Heart left ventricle (tissue), 13 donors: ENCODE data around the gene CRISPLD2.

Source experiments
- POLR2A ChIP-seq, 2 donors: fragments of 450-650 bp; IDR thresholded peaks; one replicate each; pipeline ENCODE4 v1.6.1; 2017; ENCODE audit warnings: antibody characterized with exemption in 2 of 2, mild to moderate bottlenecking in 2 of 2, moderate library complexity in 2 of 2
- TF ChIP-seq, protein P1 (sequence below), 12 donors: fragments of 200-600 bp; sonication (generic) in 4 of 12; IDR thresholded peaks; one replicate each; pipeline versions ENCODE4 v1.5.0 to v1.8.0; 2018 to 2022; ENCODE audit warnings: antibody characterized with exemption in 12 of 12, mild to moderate bottlenecking in 5 of 12
- donor health status: ischemic (EF 13 %, LVEDD 7.1; RV severe dilation, severe dysfunction).
- donor health status: DM: no; HTN: yes; CAD: no.
- donor health status: DM: no; HTN: no; CAD: no.
- donor health status: ischemic (EF 25% LVEDD 6.9; RV normal size, moderate dysfunction).
- donor health status: ischemic (EF 25% LVEDD 5.7; RV mildly dilated, moderate dysfunction).
- donor health status: ischemic (EF 35%, LVEDD 5.7; RV mildly dilated, moderate dysfunction).
- donor health status: nonischemic (EF 11% LVEDD 7.7; RV severe dilation, severe dysfunction).
- donor health status: DM: yes; HTN: yes; CAD: no.
- donor health status: PGD.
- donor health status: ischemic (EF 29% LVEDD 5.4; RV normal size, mild dysfunction).
- donor health status: nonischemic (EF 23%, LVEDD 6.1; RV moderate dilation, normal function).

DNA sequence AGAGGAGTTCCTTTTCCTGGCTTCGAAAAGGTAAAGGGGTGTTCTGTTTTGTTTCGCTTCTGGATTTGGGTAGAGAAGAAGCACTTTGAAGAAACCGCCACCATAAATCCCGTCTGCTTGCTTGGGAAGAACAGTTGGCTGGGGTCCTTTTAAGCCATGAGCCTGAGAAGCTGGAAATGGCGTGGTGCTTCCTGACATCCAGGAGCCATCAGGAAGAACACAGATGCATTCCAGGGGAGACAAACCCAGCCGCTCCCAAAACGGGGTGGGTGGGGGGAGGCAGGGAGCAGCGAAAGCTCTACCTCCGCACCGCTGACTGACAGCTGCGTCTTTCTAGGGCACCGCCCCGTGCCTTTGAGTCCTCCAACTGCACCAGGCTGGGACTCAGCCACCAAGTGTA, 99.9 kb downstream of the CRISPLD2 start:
- TF ChIP-seq, protein P1, sequence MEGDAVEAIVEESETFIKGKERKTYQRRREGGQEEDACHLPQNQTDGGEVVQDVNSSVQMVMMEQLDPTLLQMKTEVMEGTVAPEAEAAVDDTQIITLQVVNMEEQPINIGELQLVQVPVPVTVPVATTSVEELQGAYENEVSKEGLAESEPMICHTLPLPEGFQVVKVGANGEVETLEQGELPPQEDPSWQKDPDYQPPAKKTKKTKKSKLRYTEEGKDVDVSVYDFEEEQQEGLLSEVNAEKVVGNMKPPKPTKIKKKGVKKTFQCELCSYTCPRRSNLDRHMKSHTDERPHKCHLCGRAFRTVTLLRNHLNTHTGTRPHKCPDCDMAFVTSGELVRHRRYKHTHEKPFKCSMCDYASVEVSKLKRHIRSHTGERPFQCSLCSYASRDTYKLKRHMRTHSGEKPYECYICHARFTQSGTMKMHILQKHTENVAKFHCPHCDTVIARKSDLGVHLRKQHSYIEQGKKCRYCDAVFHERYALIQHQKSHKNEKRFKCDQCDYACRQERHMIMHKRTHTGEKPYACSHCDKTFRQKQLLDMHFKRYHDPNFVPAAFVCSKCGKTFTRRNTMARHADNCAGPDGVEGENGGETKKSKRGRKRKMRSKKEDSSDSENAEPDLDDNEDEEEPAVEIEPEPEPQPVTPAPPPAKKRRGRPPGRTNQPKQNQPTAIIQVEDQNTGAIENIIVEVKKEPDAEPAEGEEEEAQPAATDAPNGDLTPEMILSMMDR (IDR thresholded peaks at IDR 0.05): no peak
- TF ChIP-seq POLR2A (IDR thresholded peaks at IDR 0.05): no peak
